NCI-H2196 (cell line): ENCODE measurements around the gene USP21.

Experiments used
- DNase-seq: peaks from one replicate; lab custom pipeline; 2025; ENCODE audit not compliant: unreplicated experiment; lab: John Stamatoyannopoulos, UW

Gene USP21

GRCh38 chr1:161133220-161133740 lies 26.0 kb upstream of the USP21 start:
- DNase-seq, result no peak

GRCh38 chr1:161137881-161138280 lies 21.4 kb upstream of the USP21 start:
- no peak for DNase-seq

GRCh38 chr1:161138431-161138830 lies 20.9 kb upstream of the USP21 start:
- DNase-seq, result no peak

- peak; percentile 59 for DNase-seq
Observed at GRCh38 chr1:161139766-161140165, 19.5 kb upstream of the USP21 start.

GRCh38 chr1:161140755-161141400 lies 18.4 kb upstream of the USP21 start:
- DNase-seq, result no peak

- no peak for DNase-seq
Observed at GRCh38 chr1:161145832-161146231, 13.5 kb upstream of the USP21 start.

- DNase-seq, result no peak
Observed at GRCh38 chr1:161153176-161153575, 6.1 kb upstream of the USP21 start.

- DNase-seq, result peak; percentile 88
Observed at GRCh38 chr1:161153682-161154337, 5.5 kb upstream of the USP21 start, which contains the start of gene UFC1. TSS of gene UFC1 (plus strand) at chr1:161153978. CDS start at chr1:161153998, 20 bp downstream.

GRCh38 chr1:161157867-161158266 lies 1.4 kb upstream of the USP21 start:
- DNase-seq, result no peak

- no peak for DNase-seq
Observed at GRCh38 chr1:161158316-161159010, 837 bp upstream of the USP21 start.

GRCh38 chr1:161159913-161160243 lies 578 bp downstream of the USP21 start:
- no peak for DNase-seq

GRCh38 chr1:161160671-161161145 lies 1.4 kb downstream of the USP21 start:
- no peak for DNase-seq

GRCh38 chr1:161161652-161162051 lies 2.4 kb downstream of the USP21 start:
- no peak for DNase-seq

GRCh38 chr1:161162052-161162451 lies 2.8 kb downstream of the USP21 start:
- no peak for DNase-seq

GRCh38 chr1:161162806-161163205 lies 3.5 kb downstream of the USP21 start:
- DNase-seq, result no peak

- DNase-seq, result no peak
Observed at GRCh38 chr1:161163793-161164192, 4.5 kb downstream of the USP21 start.

- DNase-seq, result peak; percentile 8
Observed at GRCh38 chr1:161164901-161165610, 5.8 kb downstream of the USP21 start.

- DNase-seq, result peak; percentile 97
Observed at GRCh38 chr1:161165742-161166668, 6.7 kb downstream of the USP21 start, which contains the start of gene PPOX. TSS of gene PPOX (plus strand) at chr1:161166426. CDS start at chr1:161166848, 422 bp downstream.

GRCh38 chr1:161166669-161167548 lies 7.6 kb downstream of the USP21 start:
- peak; percentile 5 for DNase-seq
